Endothelial cell of hepatic sinusoid (primary cell): ENCODE measurements around the gene ZNF467.

Source experiments
- in situ Hi-C: cut with HindIII; loops from 2 replicates; pipeline ENCODE4 v1.10.0; 2017; ENCODE audit warnings: low sequenced_read_pairs

Gene ZNF467

GRCh38 chr7:149751043-149751775 is 22.2 kb downstream of the ZNF467 start:
- in situ Hi-C loops: loop anchor here (5.0 kb wide), 1 partner anchor 89 kb away; no protein-coding TSS in a partner anchor

GRCh38 chr7:149750122-149750845 is 23.1 kb downstream of the ZNF467 start:
- in situ Hi-C loops: loop anchor here (5.0 kb wide), 1 partner anchor 88 kb away; no protein-coding TSS in a partner anchor

- in situ Hi-C loops: loop anchor here (5.0 kb wide), 2 partner anchors 36 to 44 kb away; a partner anchor contains a TSS
These were observed 25.1 kb downstream of the ZNF467 start for GRCh38 chr7:149748076-149748874.

- in situ Hi-C loops: no loop called here
These were observed 29.7 kb downstream of the ZNF467 start for GRCh38 chr7:149743476-149744255.

- in situ Hi-C loops: no loop called here
These were observed 31.2 kb downstream of the ZNF467 start for GRCh38 chr7:149742075-149742701.

GRCh38 chr7:149741629-149742028 is 31.8 kb downstream of the ZNF467 start:
- in situ Hi-C loops: no loop called here

GRCh38 chr7:149736478-149737360 is 36.7 kb downstream of the ZNF467 start:
- in situ Hi-C loops: no loop called here

GRCh38 chr7:149735779-149736477 is 37.5 kb downstream of the ZNF467 start:
- in situ Hi-C loops: no loop called here

GRCh38 chr7:149735181-149735602 is 38.2 kb downstream of the ZNF467 start:
- in situ Hi-C loops: no loop called here

GRCh38 chr7:149734791-149735075 is 38.7 kb downstream of the ZNF467 start:
- in situ Hi-C loops: loop anchor here (5.0 kb wide), 1 partner anchor 52 kb away; no protein-coding TSS in a partner anchor

GRCh38 chr7:149733924-149734790 is 39.2 kb downstream of the ZNF467 start:
- in situ Hi-C loops: loop anchor here (5.0 kb wide), 1 partner anchor 52 kb away; no protein-coding TSS in a partner anchor

GRCh38 chr7:149733131-149733923 is 40.1 kb downstream of the ZNF467 start:
- in situ Hi-C loops: loop anchor here (5.0 kb wide), 1 partner anchor 51 kb away; no protein-coding TSS in a partner anchor

- in situ Hi-C loops: loop anchor here (5.0 kb wide), 1 partner anchor 50 kb away; no protein-coding TSS in a partner anchor
These were observed 40.8 kb downstream of the ZNF467 start for GRCh38 chr7:149732611-149733010.

GRCh38 chr7:149732111-149732561 is 41.3 kb downstream of the ZNF467 start:
- in situ Hi-C loops: loop anchor here (5.0 kb wide), 1 partner anchor 50 kb away; no protein-coding TSS in a partner anchor

GRCh38 chr7:149731207-149731955 is 42.0 kb downstream of the ZNF467 start:
- in situ Hi-C loops: loop anchor here (5.0 kb wide), 1 partner anchor 49 kb away; no protein-coding TSS in a partner anchor
